ENCODE data around the gene SP6.

SP6 gene

GRCh38 chr17:47852113-47852949, 1.4 kb upstream of the SP6 start:
- FAIRE-seq: no peak

DNA sequence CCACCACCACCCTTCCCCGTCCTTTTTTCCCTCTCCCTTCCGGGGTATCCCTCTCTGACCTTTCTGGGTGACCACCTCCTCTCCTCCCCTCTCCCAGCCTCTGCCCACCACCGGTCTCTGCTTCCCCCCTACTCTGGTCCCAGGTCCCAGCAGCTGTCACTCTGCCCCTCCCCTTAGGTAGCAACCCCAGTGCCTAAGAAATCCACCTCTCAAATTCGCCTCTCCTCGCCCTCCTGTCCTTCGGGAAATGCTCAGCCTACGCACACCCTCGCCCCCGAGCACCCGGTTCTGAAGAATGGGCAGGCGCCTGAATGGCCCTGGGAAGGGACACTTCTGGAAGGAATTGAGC, 775 bp upstream of the SP6 start:
- no peak for FAIRE-seq

DNA sequence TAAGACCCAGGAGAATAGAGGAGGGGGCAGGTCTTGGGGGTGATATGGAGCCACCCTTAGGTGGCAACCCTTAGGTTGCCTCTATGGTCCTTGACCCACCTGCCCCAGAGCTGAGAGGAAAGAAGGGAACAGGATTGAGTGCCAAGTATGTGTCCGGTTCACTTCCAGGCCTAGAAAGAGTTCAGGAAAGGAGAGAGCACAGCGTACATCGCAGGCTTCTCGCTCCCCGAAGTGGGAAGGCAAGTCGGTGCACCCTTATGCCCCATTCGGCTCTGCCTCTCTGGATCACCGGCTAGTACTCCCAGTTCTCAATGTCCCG, 631 bp downstream of the SP6 start:
- no peak for FAIRE-seq

GRCh38 chr17:47848198-47848513, 2.8 kb downstream of the SP6 start:
- FAIRE-seq: no peak

- no peak for FAIRE-seq
Measured at GRCh38 chr17:47847341-47848197, 3.4 kb downstream of the SP6 start.

- no peak for FAIRE-seq
Measured at GRCh38 chr17:47846716-47847340, 4.1 kb downstream of the SP6 start.

- no peak for FAIRE-seq
Measured at GRCh38 chr17:47845716-47846075, 5.3 kb downstream of the SP6 start.

DNA sequence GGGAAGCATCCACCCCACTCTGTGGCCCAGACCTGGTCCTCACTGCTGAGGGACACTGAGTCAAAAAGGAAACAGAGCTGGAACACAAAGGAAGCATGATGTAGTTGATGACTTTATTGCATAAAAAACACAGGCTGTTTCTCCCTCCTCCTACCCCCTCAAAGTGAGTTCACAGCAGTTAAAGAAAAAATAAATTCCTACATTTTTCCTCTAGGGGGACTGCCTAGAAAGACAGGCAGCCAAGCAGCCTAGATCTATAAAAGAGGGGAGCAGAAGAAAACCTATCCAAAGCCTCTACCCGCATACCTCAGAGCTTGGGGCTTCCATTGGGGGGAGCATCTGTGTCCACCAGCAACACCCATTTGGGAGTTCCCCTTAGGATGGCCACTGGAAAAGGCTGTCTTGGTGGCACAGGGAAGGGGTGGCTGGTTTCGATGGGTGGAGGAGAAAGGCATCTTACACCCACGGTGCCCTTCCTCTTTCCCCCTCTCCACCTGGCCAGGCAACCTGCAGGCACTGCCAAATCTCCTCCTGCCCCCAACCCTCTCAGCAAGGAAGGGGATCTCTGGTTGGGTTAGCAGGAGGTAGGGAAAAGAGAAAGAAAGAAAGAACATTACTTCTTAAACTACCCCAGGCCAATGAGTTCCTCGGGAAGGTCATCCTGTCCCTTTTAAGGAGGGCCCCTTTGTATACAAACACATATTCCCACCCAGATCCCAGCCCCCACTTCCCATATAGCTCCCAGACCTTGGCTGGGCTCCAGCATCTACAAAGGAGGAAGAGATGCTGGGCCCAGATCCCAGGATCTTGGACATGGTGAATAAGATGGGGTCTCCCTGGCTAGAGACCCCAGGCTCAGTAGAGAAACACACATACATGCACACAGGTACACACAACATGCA, 5.9 kb downstream of the SP6 start:
- no peak for FAIRE-seq

- FAIRE-seq: no peak
Measured at GRCh38 chr17:47844227-47844626, 6.7 kb downstream of the SP6 start.

DNA sequence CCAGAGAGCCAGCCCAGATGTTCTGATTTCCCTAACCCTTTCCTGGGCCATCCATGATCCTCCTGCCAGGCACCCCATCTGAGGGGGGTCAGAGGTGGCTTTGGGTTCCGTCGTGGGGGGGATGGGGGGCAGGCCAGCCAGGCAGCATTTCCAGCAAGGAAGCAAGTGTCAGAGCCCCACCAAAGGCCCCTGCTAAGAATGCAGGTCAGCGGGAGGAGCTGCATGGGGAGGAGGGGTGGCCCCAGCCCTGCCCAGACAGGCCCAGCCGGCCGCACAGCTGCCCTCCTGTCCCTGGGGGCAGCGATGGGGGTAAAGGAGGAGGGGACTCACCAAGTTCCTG, 7.6 kb downstream of the SP6 start:
- FAIRE-seq: no peak

GRCh38 chr17:47841488-47842291, 9.3 kb downstream of the SP6 start:
- no peak for FAIRE-seq

- no peak for FAIRE-seq
Measured at GRCh38 chr17:47840742-47841487, 10.0 kb downstream of the SP6 start, which contains the start of gene SCRN2. Gene SCRN2 (minus strand): TSS chr17:47841273. CDS start chr17:47840843, 430 bp downstream.

- no peak for FAIRE-seq
Measured at GRCh38 chr17:47840001-47840741, 10.8 kb downstream of the SP6 start.

DNA sequence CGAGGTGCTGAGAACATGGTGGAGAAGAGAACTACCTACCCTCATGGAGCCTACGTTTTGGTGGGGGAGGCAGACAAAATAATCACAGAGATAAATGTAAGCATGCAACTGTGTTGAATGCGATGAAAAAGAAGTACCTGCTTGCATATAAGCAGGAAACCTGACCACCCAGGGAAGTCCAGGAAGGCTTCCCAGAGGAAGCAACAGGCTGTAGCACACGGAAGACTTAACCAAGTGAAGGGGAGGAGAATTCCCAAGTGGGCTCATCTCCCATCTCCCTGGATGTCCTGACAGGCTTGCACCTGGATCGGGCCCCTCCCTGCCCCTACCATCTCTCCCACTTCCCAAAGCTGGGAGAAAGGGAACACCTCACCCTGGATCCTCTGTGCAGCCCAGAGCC, 11.9 kb downstream of the SP6 start:
- FAIRE-seq: no peak

DNA sequence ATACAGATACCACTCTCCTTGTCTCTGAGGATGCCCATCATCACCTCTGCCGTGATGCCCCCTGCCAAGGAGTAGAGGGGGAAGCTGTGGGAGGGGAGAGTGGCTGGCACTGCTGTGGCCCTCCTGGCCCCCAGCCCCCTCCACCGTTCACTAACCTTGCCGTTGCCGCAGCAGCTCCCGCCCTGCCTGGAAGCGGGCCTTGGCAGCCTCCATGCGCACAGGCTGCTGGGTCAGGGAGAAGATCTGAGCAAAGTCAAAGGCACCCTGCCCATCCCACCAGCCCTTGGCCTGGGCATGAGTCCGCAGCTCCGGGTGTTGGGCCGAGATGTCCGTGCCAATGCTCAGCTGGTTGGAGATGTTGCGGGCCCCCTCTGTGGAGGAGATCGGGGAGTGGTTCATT, 12.3 kb downstream of the SP6 start:
- no peak for FAIRE-seq

DNA sequence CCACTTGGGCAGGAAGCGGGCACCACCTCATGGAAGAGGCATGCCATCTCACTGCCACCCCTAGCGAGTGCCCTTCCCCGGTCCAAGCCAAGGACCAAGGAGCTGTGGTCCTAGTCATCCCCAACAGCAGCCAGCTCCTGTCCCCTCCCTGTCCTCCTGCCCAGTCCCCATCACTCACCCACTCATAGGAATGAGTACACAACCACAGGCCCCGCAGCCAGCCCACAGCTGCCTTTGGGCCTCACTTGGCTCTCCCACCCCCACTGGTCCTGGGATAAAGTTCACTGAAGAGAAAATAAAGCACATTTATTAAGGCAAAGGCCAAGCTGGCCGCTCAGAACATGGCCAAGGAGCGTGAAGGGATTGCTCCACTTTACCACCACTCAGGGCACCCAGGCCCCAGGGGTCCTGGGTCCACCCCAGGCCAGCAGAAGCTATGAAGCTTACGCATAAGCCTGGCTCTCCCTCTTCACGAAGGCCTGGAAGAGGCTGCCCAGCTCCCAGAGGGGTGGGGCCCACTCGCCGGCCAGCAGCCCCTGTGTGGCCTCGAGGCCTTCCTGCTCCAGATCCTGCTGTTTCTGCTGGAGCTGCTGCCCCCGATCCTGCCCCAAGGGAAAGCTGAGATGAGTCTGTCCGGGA, 13.4 kb downstream of the SP6 start:
- FAIRE-seq: no peak

DNA sequence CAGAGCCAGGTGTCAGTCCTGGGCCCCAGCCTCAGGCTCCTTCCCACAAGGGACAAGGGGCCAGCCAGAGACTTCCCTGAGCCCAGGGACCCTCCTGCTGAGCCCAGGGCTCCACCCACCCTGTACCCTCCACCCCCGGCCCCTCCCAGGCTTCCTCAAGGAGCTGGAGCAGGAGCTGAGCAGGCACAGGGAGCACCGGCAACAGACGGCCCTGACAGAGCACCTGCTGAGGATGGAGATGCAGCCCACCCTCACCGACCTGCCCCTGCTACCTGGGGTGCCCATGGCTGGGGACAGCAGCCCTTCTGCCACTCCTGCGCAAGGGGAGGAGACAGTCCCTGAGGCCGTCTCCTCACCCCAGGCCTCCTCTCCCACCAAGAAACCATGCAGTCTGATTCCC, 14.4 kb downstream of the SP6 start:
- no peak for FAIRE-seq

- FAIRE-seq: no peak
Measured at GRCh38 chr17:47834756-47835155, 16.2 kb downstream of the SP6 start.

- FAIRE-seq: no peak
Measured at GRCh38 chr17:47831934-47832327, 19.0 kb downstream of the SP6 start.
